GM12878 (cell line): Measurements from ENCODE around the gene NRAS. TPM values are rescaled to one million over a fixed set of nuclear protein-coding genes. Genes with fewer than 3 reads are reported as not detected.

Experiments used
- ATAC-seq: fragments of 200-7000 bp; cut with Tn5 transposase; 3 replicates; pipeline ENCODE4 v1.9.1; 2020; ENCODE audit warnings: mild to moderate bottlenecking, moderate library complexity
- BruUV-seq: library from RNA; stranded (reverse); fragments of 400-500 nt; replicated peaks from 2 replicates; lab custom pipeline; 2021; lab: Mats Ljungman, UMichigan
- CTCF ChIA-PET: fragments of 300-600 bp; sonication (Branson Sonifier 250); formaldehyde crosslinking; extraction: SDS; loops from one replicate; lab custom pipeline; 2021; ENCODE audit warnings: inconsistent platforms; lab: Yijun Ruan, JAX
- POLR2A ChIA-PET: fragments of 350-600 bp; formaldehyde crosslinking; extraction: SDS; loops from one replicate; lab custom pipeline; 2021; ENCODE audit warnings: inconsistent platforms; lab: Charles Lee
- RAD21 ChIA-PET: fragments of 300-600 bp; sonication (Branson Sonifier 250); formaldehyde crosslinking; loops from one replicate; lab custom pipeline; 2023; ENCODE audit warnings: antibody characterized with exemption; ENCODE audit not compliant: unreplicated experiment; lab: Charles Lee
- SMC1A ChIA-PET: fragments of 300-600 bp; sonication (Branson Sonifier 250); formaldehyde crosslinking; loops from one replicate; lab custom pipeline; 2023; ENCODE audit not compliant: unreplicated experiment, uncharacterized antibody; lab: Charles Lee
- DNase-seq: peaks from one replicate; pipeline ENCODE4 v3.0.0-alpha.2; 2011; ENCODE audit warnings: low read depth, low spot score
- FAIRE-seq: peaks from 3 replicates; lab custom pipeline; 2011; peaks lifted over from hg19 to GRCh38; lab: Jason Lieb, UNC
- H2AFZ ChIP-seq: 2 replicates; pipeline ENCODE4 v1.6.0; 2011; ENCODE audit warnings: low read depth, low read length, control low read depth; ENCODE audit not compliant: control insufficient read depth
- H3K27ac ChIP-seq: 2 replicates; pipeline ENCODE4 v1.5.1; 2011; ENCODE audit warnings: control low read depth; ENCODE audit not compliant: control insufficient read depth, insufficient read depth
- H3K27me3 ChIP-seq, 2 experiments: replicated peaks in 1 of 2; 2 replicates each; pipeline versions ENCODE4 v1.6.0 to v1.6.1; 2011; ENCODE audit warnings: low read length in 1 of 2; ENCODE audit not compliant: control insufficient read depth in 2 of 2, insufficient read depth in 2 of 2
- H3K36me3 ChIP-seq, 2 experiments: 2 replicates each; pipeline ENCODE4 v1.5.1; 2011; ENCODE audit warnings: low read length in 1 of 2; ENCODE audit not compliant: control insufficient read depth in 2 of 2, insufficient read depth in 2 of 2
- H3K4me1 ChIP-seq: 2 replicates; pipeline ENCODE4 v1.6.1; 2011; ENCODE audit warnings: mild to moderate bottlenecking, low read length, moderate library complexity, mixed read lengths; ENCODE audit not compliant: control insufficient read depth, insufficient read depth
- H3K4me2 ChIP-seq: 2 replicates; pipeline ENCODE4 v1.6.0; 2011; ENCODE audit warnings: control low read depth; ENCODE audit not compliant: control insufficient read depth, insufficient read depth
- H3K4me3 ChIP-seq: fragments of 200-600 bp; sonication (generic); 2 replicates; pipeline ENCODE4 v1.5.1; 2016
- H3K79me2 ChIP-seq: 2 replicates; pipeline ENCODE4 v1.6.0; 2011; ENCODE audit warnings: low read length; ENCODE audit not compliant: control insufficient read depth, insufficient read depth
- H3K9ac ChIP-seq: 2 replicates; pipeline ENCODE4 v1.8.0; 2011; ENCODE audit warnings: low read length, control low read depth, mixed read lengths; ENCODE audit not compliant: control insufficient read depth, insufficient read depth
- H3K9me3 ChIP-seq: replicated peaks from 3 replicates; pipeline ENCODE4 v1.5.1; 2011; ENCODE audit warnings: mild to moderate bottlenecking, low read length; ENCODE audit not compliant: control insufficient read depth, insufficient read depth
- H4K20me1 ChIP-seq: 2 replicates; pipeline ENCODE4 v1.6.0; 2011; ENCODE audit not compliant: control insufficient read depth, insufficient read depth
- BMI1 ChIP-seq: fragments of 450-650 bp; IDR thresholded peaks from 2 replicates; pipeline ENCODE4 v1.6.1; 2016; ENCODE audit warnings: mild to moderate bottlenecking, moderate library complexity, borderline replicate concordance
- CHD1 ChIP-seq: IDR thresholded peaks from 2 replicates; pipeline ENCODE4 v1.6.1; 2012; ENCODE audit warnings: low read depth, low read length, improper control_type of control experiment
- CHD4 ChIP-seq: fragments of 200-600 bp; sonication (generic); IDR thresholded peaks from 2 replicates; pipeline ENCODE4 v1.6.1; 2016; ENCODE audit warnings: mild to moderate bottlenecking
- CTCF ChIP-seq, 3 experiments: IDR thresholded peaks in 2 of 3; conservative IDR thresholded peaks in 1 of 3; 2 replicates each; pipeline ENCODE4 v1.5.1; 2011; ENCODE audit warnings: low read depth in 3 of 3, low read length in 3 of 3, mild to moderate bottlenecking in 3 of 3, control low read depth in 2 of 3, moderate library complexity in 2 of 3, inconsistent platforms in 1 of 3, mixed read lengths in 1 of 3; ENCODE audit not compliant: control insufficient read depth in 2 of 3, insufficient read depth in 1 of 3; ENCODE audit errors: extremely low read depth in 1 of 3
- EGR1 ChIP-seq, 2 experiments: IDR thresholded peaks; 1 replicate in 1 of 2; 2 replicates in 1 of 2; pipeline ENCODE4 v1.6.1; 2011 to 2012; ENCODE audit warnings: low read depth in 2 of 2, low read length in 2 of 2, borderline replicate concordance in 1 of 2, mild to moderate bottlenecking in 1 of 2, moderate library complexity in 1 of 2
- HCFC1 ChIP-seq: fragments of 150-350 bp; IDR thresholded peaks from 2 replicates; pipeline ENCODE4 v1.6.1; 2014; ENCODE audit warnings: low read length
- IRF5 ChIP-seq: fragments of 450-650 bp; IDR thresholded peaks from 2 replicates; pipeline ENCODE4 v1.6.1; 2017; ENCODE audit warnings: borderline replicate concordance
- MAX ChIP-seq: IDR thresholded peaks from 2 replicates; pipeline ENCODE4 v1.6.1; 2012; ENCODE audit warnings: low read depth, low read length, improper control_type of control experiment
- MLLT1 ChIP-seq: fragments of 450-650 bp; IDR thresholded peaks from 2 replicates; pipeline ENCODE4 v1.6.1; 2016; ENCODE audit warnings: mild to moderate bottlenecking
- MYC ChIP-seq: IDR thresholded peaks from 2 replicates; pipeline ENCODE4 v1.6.1; 2011; ENCODE audit warnings: mild to moderate bottlenecking, low read length, moderate library complexity, inconsistent platforms; ENCODE audit not compliant: insufficient read depth, insufficient replicate concordance, insufficient read length, severe bottlenecking
- NBN ChIP-seq: fragments of 450-650 bp; IDR thresholded peaks from 2 replicates; pipeline ENCODE4 v1.6.1; 2016
- NFYB ChIP-seq: IDR thresholded peaks from 2 replicates; pipeline ENCODE4 v1.6.1; 2011; ENCODE audit warnings: low read depth, mild to moderate bottlenecking, low read length, improper control_type of control experiment, moderate library complexity; ENCODE audit not compliant: insufficient read depth
- RAD51 ChIP-seq: fragments of 450-650 bp; IDR thresholded peaks from 2 replicates; pipeline ENCODE4 v1.6.1; 2016; ENCODE audit warnings: moderate library complexity, mild to moderate bottlenecking, inconsistent platforms
- RELA ChIP-seq: fragments of 450-650 bp; IDR thresholded peaks from 2 replicates; pipeline ENCODE4 v1.8.0; 2014; ENCODE audit warnings: borderline replicate concordance; ENCODE audit not compliant: partially characterized antibody
- SIX5 ChIP-seq: IDR thresholded peaks from 2 replicates; pipeline ENCODE4 v1.6.1; 2011; ENCODE audit warnings: mild to moderate bottlenecking, low read depth, low read length, moderate library complexity; ENCODE audit not compliant: severe bottlenecking
- SP1 ChIP-seq: IDR thresholded peaks from one replicate; pipeline ENCODE4 v1.6.1; 2011; ENCODE audit warnings: low read depth, low read length
- SPI1 ChIP-seq: IDR thresholded peaks from 2 replicates; pipeline ENCODE4 v1.6.1; 2011; ENCODE audit warnings: low read depth, mild to moderate bottlenecking, low read length, moderate library complexity, borderline replicate concordance; ENCODE audit not compliant: insufficient read depth
- TAF1 ChIP-seq: IDR thresholded peaks from 2 replicates; pipeline ENCODE4 v1.6.1; 2011; ENCODE audit warnings: mild to moderate bottlenecking, low read depth, low read length, borderline replicate concordance
- ZZZ3 ChIP-seq: IDR thresholded peaks from 2 replicates; pipeline ENCODE4 v1.6.1; 2011; ENCODE audit warnings: low read depth; ENCODE audit not compliant: control insufficient read depth, insufficient read length
- WGBS: methylation state at CpG from one replicate; pipeline ENCODE4 v1.1.6; 2016; ENCODE audit warnings: low lambda C conversion rate; ENCODE audit not compliant: insufficient replicate concordance, insufficient coverage; ENCODE audit errors: missing lambda C conversion rate; 5-methylcytosine and 5-hydroxymethylcytosine counted together
- in situ Hi-C: fragments of 300-500 bp; cut with MboI; formaldehyde crosslinking; loops from 9 replicates; pipeline ENCODE4 v1.14.3; 2018; ENCODE audit warnings: mixed read lengths
- intact Hi-C: fragments of 100-400 bp; cut with micrococcal nuclease; formaldehyde crosslinking; loops from one replicate; pipeline ENCODE4 v1.14.2; 2022; ENCODE audit not compliant: unreplicated experiment
- polyA plus RNA-seq, 11 experiments: library from polyadenylated mRNA; depleted of rRNA in 4 of 11; unstranded in 6 of 11; stranded (reverse) in 5 of 11; fragments of >200 nt; fragmentation: Nextera tagmentation in 4 of 11; fragmentation: Illumina TruSeq in 1 of 11; extraction: Ambion mirVana in 4 of 11; extraction: Trizol in 1 of 11; gene quantifications; 1 replicate in 1 of 11; 2 replicates in 10 of 11; pipeline versions ENCODE4 v1.2.1 to v1.2.3, GENCODE V29; 2011 to 2016; ENCODE audit warnings: inconsistent platforms in 2 of 11, missing spikeins in 2 of 11, low read depth in 1 of 11
- total RNA-seq, 4 experiments: library from RNA; depleted of rRNA in 3 of 4; stranded (reverse); fragments of >200 nt in 3 of 4; fragmentation: Illumina TruSeq in 1 of 4; extraction: Trizol in 1 of 4; gene quantifications; 2 replicates each; pipeline versions ENCODE4 v1.2.1 to v1.2.3, GENCODE V29; 2013 to 2021

Gene NRAS
- total and polyA plus RNA-seq, 10 of the 15 experiments (the other 5 are each of a cell fraction or from before 2014, with no cell fraction given), result 31.7 to 73.2 (median 66.2) TPM

- ChIA-PET SMC1A (no interaction called here), POLR2A (no interaction called here), CTCF (no interaction called here), RAD21 (no interaction called here)
- ATAC-seq (no peak), FAIRE-seq (no peak), DNase-seq (no peak)
- BruUV-seq, result no TSS peak
- Histone ChIP-seq H3K27me3 (no peaks in the 10 kb centered on the region), H2AFZ (no peak overlapping the region), H3K79me2 (peaks cover 5% of the 10 kb centered on the region), H3K4me2 (no peak overlapping the region), H3K9me3 (no peaks in the 10 kb centered on the region), H3K4me3 (no peak overlapping the region), H3K27ac (no peak overlapping the region), H4K20me1 (no peaks in the 10 kb centered on the region; the same call in 1 of the 2 replicates), H3K4me1 (no peaks in the 10 kb centered on the region), H3K9ac (no peak overlapping the region), H3K36me3 (peaks cover 7 to 58% of the 10 kb centered on the region in 2 experiments)
- in situ Hi-C loops, result loop anchor here (25.0 kb wide), 1 partner anchor 1773 kb away; the partner anchor contains the start of gene SLC16A1
- WGBS, result 100% methylated on average over 1 of the region's 1 CpG
- intact Hi-C loops, result no loop called here
- TF ChIP-seq EGR1 (IDR thresholded peaks at IDR 0.05; ENCODE audit: borderline replicate concordance in 1 of 2, low read depth in 2 of 2, low read length in 2 of 2) (no peak), CTCF (IDR thresholded peaks at IDR 0.05 in 2 of 3, conservative IDR thresholded peaks at IDR 0.05 in 1 of 3; ENCODE audit: control insufficient read depth in 2 of 3, extremely low read depth in 1 of 3, insufficient read depth in 1 of 3, low read depth in 3 of 3, low read length in 3 of 3) (no peak), CHD1 (no peak), IRF5 (no peak), SP1 (no peak), SPI1 (no peak), ZZZ3 (no peak), MLLT1 (no peak), MYC (no peak), NBN (no peak), BMI1 (no peak), CHD4 (no peak), TAF1 (no peak), NFYB (no peak), RELA (no peak), SIX5 (no peak), MAX (no peak), HCFC1 (no peak), RAD51 (no peak)
Observed at GRCh38 chr1:114735479-114735878, 18.9 kb upstream of the NRAS start.
